Erythroblast (primary cell): ENCODE results near the gene ZNF621.
A peak's percentile ranks its signal among the peaks of the same experiment; 100 is the strongest.

Source experiments
- DNase-seq, 2 experiments: peaks; one replicate each; lab custom pipeline; 2025; lab: John Stamatoyannopoulos, UW
- GATA1 ChIP-seq: IDR thresholded peaks from 2 replicates; pipeline ENCODE4 v1.6.1; 2011; ENCODE audit warnings: low read depth, mild to moderate bottlenecking, control low read depth, low read length, moderate library complexity
- POLR2A ChIP-seq: IDR thresholded peaks from 2 replicates; pipeline ENCODE4 v1.6.1; 2011; ENCODE audit warnings: mild to moderate bottlenecking, low read length

Gene ZNF621

GRCh38 chr3:40574050-40574449 lies 49.3 kb downstream of the ZNF621 start:
- no peak for DNase-seq
- no peak for TF ChIP-seq POLR2A
- no peak for TF ChIP-seq GATA1

GRCh38 chr3:40574661-40575060 lies 49.9 kb downstream of the ZNF621 start:
- TF ChIP-seq POLR2A (no peak), GATA1 (no peak)
- no peak for DNase-seq

GRCh38 chr3:40576396-40576795 lies 51.6 kb downstream of the ZNF621 start:
- DNase-seq = no peak
- TF ChIP-seq GATA1 (no peak), POLR2A (no peak)

- peak; percentile 60 to 74 for DNase-seq
- TF ChIP-seq POLR2A (no peak), GATA1 (no peak)
Observed at GRCh38 chr3:40580494-40581091, 55.8 kb downstream of the ZNF621 start.

- TF ChIP-seq GATA1 (no peak), POLR2A (no peak)
- no peak for DNase-seq
Observed at GRCh38 chr3:40581166-40581565, 56.4 kb downstream of the ZNF621 start.

- no peak for TF ChIP-seq GATA1
- no peak for TF ChIP-seq POLR2A
- DNase-seq = no peak
Observed at GRCh38 chr3:40582401-40583027, 57.8 kb downstream of the ZNF621 start.

- DNase-seq = no peak
- TF ChIP-seq GATA1 (no peak), POLR2A (no peak)
Observed at GRCh38 chr3:40583691-40584090, 58.9 kb downstream of the ZNF621 start.

GRCh38 chr3:40584625-40585189 lies 59.9 kb downstream of the ZNF621 start:
- DNase-seq = peak; percentile 71 to 81
- TF ChIP-seq POLR2A (no peak), GATA1 (no peak)

- no peak for DNase-seq
- TF ChIP-seq GATA1 (no peak), POLR2A (no peak)
Observed at GRCh38 chr3:40585381-40586016, 60.7 kb downstream of the ZNF621 start.

- DNase-seq = no peak
- TF ChIP-seq GATA1 = no peak
- TF ChIP-seq POLR2A = no peak
Observed at GRCh38 chr3:40586901-40587300, 62.1 kb downstream of the ZNF621 start.

- DNase-seq = no peak
- TF ChIP-seq POLR2A (no peak), GATA1 (no peak)
Observed at GRCh38 chr3:40588406-40588805, 63.6 kb downstream of the ZNF621 start.
